Right cardiac atrium (tissue), 5 donors: ENCODE results near the gene STN1. TPM values are rescaled to one million over a fixed set of nuclear protein-coding genes. Genes with fewer than 3 reads are reported as not detected.
"Not testable (repeated sequence)": the region's sequence is repeated elsewhere in the genome, so short reads cannot be mapped to it uniquely, and the experiment has no call there.

Source experiments
- ATAC-seq, 2 donors: fragments of 200-7000 bp; cut with Tn5 transposase; one replicate each; pipeline versions ENCODE4 v1.8.0 to v1.9.1; 2020; ENCODE audit warnings: moderate library complexity in 2 of 2, mild to moderate bottlenecking in 1 of 2
- DNase-seq, 3 donors: peaks; one replicate each; pipeline ENCODE4 v3.0.0-alpha.2; 2020
- H3K27ac ChIP-seq: one replicate; pipeline ENCODE4 v1.5.1; 2013; ENCODE audit warnings: mild to moderate bottlenecking, low read length, control low read depth, moderate library complexity
- H3K27me3 ChIP-seq: one replicate; pipeline ENCODE4 v1.6.1; 2013; ENCODE audit not compliant: control insufficient read depth, insufficient read depth
- H3K4me1 ChIP-seq: one replicate; pipeline ENCODE4 v1.6.1; 2013; ENCODE audit warnings: low read length; ENCODE audit not compliant: control insufficient read depth, insufficient read depth
- H3K4me3 ChIP-seq: one replicate; pipeline ENCODE4 v1.5.1; 2013; ENCODE audit warnings: low read length, control low read depth
- H3K9me3 ChIP-seq: one replicate; pipeline ENCODE4 v1.6.1; 2013; ENCODE audit warnings: low read length; ENCODE audit not compliant: control insufficient read depth
- WGBS: extraction: QIAGEN DNeasy Blood & Tissue Kit; methylation state at CpG from one replicate; pipeline ENCODE4 v1.1.7; 2013; 5-methylcytosine and 5-hydroxymethylcytosine counted together
- intact Hi-C, 4 donors: fragments of 100-400 bp; cut with DNase I; formaldehyde crosslinking; loops; one replicate each; pipeline versions ENCODE4 v1.11.0 to v1.14.0; 2022 to 2023
- polyA plus RNA-seq: library from polyadenylated mRNA; stranded (reverse); fragments of 200-250 nt; gene quantifications from one replicate; pipeline ENCODE4 v1.2.3, GENCODE V29; 2013
- total RNA-seq, 4 donors: library from RNA; stranded (reverse); fragmentation: NEBNext Ultra II Directional; extraction: Animal tissue kit (Norgen Biotek cat#: 25700); gene quantifications; one replicate each; pipeline ENCODE4 v1.2.1, GENCODE V29; 2021
- donor health status: healthy with polysubstance abuse.
- donor health status: DM: no; HTN: yes; CAD: no.
- donor health status: DM: no; HTN: no; CAD: no.
- donor health status: DM: no; HTN: yes; CAD: no; lungs with severe emphysema.
- donor health status: DM: yes; HTN: yes; CAD: no.

Gene STN1
- total and polyA plus RNA-seq, 5 donors = 24.3 to 26.8 (median 25.7) TPM

DNA sequence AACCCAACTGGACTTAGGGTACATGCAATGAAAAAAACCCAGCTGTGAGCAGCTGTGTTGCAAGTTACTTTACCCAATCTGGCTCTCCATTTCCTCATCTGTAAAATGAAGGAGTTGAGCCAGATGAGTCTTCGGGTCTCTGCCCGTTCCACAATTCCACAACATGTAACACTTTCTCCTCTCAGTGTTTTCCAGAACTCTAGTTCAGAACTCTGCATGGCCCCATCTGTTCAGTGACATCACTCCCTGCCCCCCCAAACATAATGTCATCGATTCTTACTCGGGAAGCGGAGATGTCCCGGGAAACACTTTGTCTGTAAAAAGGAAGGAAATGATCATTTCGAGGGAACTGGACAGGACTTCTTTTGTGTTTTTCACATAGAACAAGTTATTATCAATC is 65.1 kb downstream of the STN1 start:
- intact Hi-C loops = loop anchor here in 1 of 4 donors (10.0 kb wide), 1 partner anchor 78 kb away; no protein-coding TSS in a partner anchor
- peak in 1 of 3 donors; percentile 52 for DNase-seq

DNA sequence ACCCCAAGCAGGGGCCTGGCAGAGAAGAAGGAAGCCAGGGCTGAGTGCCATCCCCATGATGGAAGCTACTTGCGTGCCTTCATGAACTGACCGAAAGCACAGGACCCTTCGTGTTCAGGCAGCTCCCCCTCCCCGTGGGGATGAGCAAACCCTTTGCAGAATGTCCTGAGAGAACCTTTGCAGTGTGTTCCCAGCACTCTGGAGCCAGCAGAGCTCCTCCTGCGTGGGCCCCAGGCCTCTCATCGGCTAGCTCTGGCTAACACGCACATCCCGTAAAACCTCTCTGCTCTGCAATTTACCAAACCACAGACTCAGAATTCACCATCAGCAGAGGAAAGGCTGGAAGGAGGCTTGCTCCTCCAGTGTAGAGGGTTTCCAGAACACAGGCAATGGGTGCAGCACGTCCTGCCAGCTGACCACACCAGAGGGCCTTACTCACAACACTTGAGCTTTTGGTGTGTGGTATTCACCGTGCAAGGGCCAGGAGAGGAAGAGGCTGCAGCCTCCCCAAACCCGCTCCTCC is 65.7 kb downstream of the STN1 start:
- DNase-seq (peak; percentile 49 to 75 (median 68)), ATAC-seq (peak; percentile 2 to 11)
- H3K27me3 ChIP-seq = no peaks in the 10 kb centered on the region
- peaks cover 33% of the 10 kb centered on the region for H3K4me1 ChIP-seq
- intact Hi-C loops = loop anchor here in 1 of 4 donors (10.0 kb wide), 1 partner anchor 77 kb away; no protein-coding TSS in a partner anchor
- no peaks in the 10 kb centered on the region for H3K9me3 ChIP-seq
- 38% methylated on average over 11 of the region's 11 CpGs for WGBS
- H3K4me3 ChIP-seq = no peak overlapping the region
- peak overlapping the region; percentile 71 for H3K27ac ChIP-seq

More for the DNA sequence above, 65.1 kb downstream of the STN1 start:
- 33% methylated on average over 7 of the region's 7 CpGs for WGBS
- Histone ChIP-seq H3K27me3 (no peaks in the 10 kb centered on the region), H3K4me1 (peaks cover 33% of the 10 kb centered on the region), H3K4me3 (no peak overlapping the region), H3K27ac (peak overlapping the region; percentile 64), H3K9me3 (no peaks in the 10 kb centered on the region)
- ATAC-seq = peak; percentile 3 to 15

DNA sequence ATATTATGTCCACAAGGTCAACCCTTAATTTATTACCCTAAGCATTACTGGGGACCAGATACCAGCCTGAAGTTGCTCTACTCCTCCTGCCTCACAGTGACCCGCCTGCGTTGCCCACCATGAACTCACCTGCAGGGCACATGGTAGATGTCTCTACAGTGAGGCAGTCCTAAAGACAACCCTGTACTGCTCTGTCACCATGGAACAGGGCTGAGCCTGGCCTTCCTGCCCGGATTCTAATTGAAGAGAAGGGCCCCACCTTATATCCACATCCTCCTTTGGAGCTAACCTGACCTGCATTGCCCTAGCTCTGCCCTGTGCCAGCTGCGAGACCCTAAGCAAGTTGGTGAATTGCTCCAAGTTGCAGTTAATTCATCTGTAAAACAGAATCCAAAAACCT is 66.7 kb downstream of the STN1 start:
- no peaks in the 10 kb centered on the region for H3K27me3 ChIP-seq
- intact Hi-C loops = loop anchor here in 1 of 4 donors (10.0 kb wide), 1 partner anchor 76 kb away; no protein-coding TSS in a partner anchor
- DNase-seq (no peak), ATAC-seq (no peak)
- H3K9me3 ChIP-seq = no peaks in the 10 kb centered on the region
- H3K4me1 ChIP-seq = peaks cover 35% of the 10 kb centered on the region
- WGBS = 84% methylated on average over 4 of the region's 4 CpGs
- H3K27ac ChIP-seq = no peak overlapping the region
- H3K4me3 ChIP-seq = no peak overlapping the region

DNA sequence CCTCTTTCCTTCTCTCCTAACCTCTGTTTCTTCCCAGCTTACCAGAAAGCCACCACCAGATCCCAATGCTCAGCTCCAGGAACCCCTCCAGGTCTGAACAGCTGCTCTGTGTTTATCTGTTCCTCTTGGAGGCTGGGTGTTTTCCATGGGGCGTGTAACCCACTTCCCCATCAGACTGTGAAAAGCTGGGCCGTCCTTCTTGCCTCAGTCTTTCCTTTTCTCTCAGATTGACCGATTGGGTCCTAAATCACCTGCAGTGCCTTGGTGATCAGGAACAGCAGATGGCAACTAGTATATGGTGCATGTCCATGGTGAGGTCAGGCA is 67.5 kb downstream of the STN1 start:
- no peaks in the 10 kb centered on the region for H3K27me3 ChIP-seq
- H3K4me1 ChIP-seq = peaks cover 34% of the 10 kb centered on the region
- DNase-seq (peak in 2 of 3 donors; percentile 39 to 72), ATAC-seq (peak; percentile 4 to 6)
- peak overlapping the region; percentile 7 for H3K27ac ChIP-seq
- H3K9me3 ChIP-seq = no peaks in the 10 kb centered on the region
- WGBS = 48% methylated on average over 3 of the region's 3 CpGs
- intact Hi-C loops = loop anchor here in 1 of 4 donors (10.0 kb wide), 1 partner anchor 76 kb away; no protein-coding TSS in a partner anchor
- no peak overlapping the region for H3K4me3 ChIP-seq

DNA sequence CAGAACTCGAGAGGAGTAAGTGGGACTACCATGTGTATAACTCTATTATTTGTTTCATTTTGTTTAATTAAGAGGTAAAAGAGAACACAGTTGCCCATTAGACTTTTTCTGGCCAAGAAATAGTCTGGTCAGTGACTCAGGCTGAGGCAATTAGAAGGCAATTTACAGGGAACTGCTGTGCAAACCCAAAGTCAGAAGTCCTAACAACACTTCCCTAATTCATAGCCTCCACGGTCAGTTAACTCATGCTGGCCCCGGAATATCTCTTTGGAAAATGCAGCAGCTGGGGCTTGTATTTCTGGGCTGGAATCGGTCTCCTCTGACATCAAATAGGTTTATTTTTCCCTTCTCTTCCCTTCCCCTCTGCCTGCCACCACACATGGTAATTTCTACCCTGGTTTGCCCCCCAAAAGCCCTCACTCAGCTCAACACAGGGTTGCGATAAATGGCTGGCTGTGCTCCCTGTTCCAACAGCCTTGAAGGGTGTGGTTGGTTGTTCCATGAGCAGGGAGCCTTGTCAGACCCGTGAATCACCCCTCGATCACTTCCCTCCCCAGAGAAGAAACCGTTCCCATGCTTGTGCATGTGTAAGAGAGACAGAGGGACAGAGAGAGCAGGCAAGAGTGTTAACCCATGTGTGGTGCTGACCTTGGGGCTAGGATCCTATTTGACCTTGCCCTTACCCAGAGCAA is 68.0 kb downstream of the STN1 start:
- DNase-seq (peak in 2 of 3 donors; percentile 71 to 73), ATAC-seq (peak; percentile 39 to 74)
- Histone ChIP-seq H3K27me3 (no peaks in the 10 kb centered on the region), H3K4me1 (peaks cover 34% of the 10 kb centered on the region), H3K4me3 (no peak overlapping the region), H3K27ac (peak overlapping the region; percentile 66), H3K9me3 (no peaks in the 10 kb centered on the region)
- WGBS = 35% methylated on average over 8 of the region's 8 CpGs
- intact Hi-C loops = loop anchor here in 1 of 4 donors (10.0 kb wide), 1 partner anchor 75 kb away; no protein-coding TSS in a partner anchor

DNA sequence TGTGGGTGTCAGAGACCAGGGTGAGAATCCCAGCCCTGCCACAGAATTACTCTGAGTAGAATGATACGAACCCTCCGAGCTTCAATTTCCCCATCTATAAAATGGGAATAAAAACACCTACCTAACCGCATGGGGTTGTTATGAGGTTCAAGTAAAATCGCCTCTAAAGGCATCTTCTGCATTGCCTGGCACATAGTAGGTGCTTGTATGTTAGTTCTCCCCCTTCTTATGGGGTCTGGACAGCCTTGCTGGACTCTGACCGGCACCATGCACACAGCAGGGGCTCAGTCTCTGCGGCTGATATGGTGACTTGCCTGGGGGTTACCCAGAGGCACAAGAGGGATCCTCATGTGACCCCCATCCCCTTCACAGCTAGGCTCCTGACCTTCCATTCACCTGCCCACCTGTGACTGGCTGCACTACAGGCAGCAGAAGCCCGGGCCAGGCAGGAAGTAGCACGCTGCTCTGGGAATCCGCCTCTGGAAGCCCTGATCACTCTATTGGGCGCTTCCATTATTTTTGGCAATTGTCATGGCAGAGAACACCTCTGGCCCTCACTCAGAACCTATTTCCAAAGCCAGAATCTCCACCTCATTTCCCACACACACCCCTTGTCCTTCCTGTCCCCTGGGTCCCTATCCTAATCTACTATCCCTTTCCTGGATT is 68.6 kb downstream of the STN1 start:
- Histone ChIP-seq H3K4me1 (peaks cover 38% of the 10 kb centered on the region), H3K27me3 (no peaks in the 10 kb centered on the region), H3K27ac (peak overlapping the region; percentile 4), H3K4me3 (no peak overlapping the region), H3K9me3 (no peaks in the 10 kb centered on the region)
- intact Hi-C loops = no loop called here
- peak; percentile 42 to 75 for ATAC-seq
- 77% methylated on average over 10 of the region's 10 CpGs for WGBS
- peak; percentile 38 to 75 (median 67) for DNase-seq

DNA sequence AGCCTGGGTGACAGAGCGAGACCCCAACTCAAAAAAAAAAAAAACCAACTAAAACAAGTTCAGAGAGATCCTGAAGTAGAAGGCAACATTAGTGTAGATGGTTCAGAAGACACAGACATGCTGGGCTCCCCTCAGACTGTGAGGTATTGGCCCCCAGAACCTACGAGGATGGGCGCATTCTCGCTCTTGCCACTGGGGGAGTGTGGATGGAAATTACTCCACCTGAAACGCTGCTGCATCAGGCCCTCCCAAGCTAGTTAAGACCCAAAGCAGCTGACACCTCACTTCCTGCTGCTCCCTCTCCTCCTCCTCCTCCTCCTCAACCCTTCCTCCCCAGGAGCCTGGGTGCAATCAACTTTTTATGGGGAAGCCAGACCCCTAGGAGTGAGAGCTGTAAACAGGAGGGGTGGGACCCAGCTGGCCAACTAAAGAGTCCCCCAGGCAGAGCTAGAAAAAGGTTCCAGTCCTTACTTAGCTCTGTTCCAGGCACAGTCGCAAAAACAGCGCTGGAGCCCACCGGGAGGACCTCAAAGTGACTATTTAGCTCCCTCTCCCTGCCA is 70.0 kb downstream of the STN1 start:
- H3K4me1 ChIP-seq = peaks cover 41% of the 10 kb centered on the region
- WGBS = 80% methylated on average over 8 of the region's 8 CpGs
- no peaks in the 10 kb centered on the region for H3K9me3 ChIP-seq
- H3K27ac ChIP-seq = no peak overlapping the region
- no peak for DNase-seq
- no peak for ATAC-seq
- no peak overlapping the region for H3K4me3 ChIP-seq
- intact Hi-C loops = no loop called here
- H3K27me3 ChIP-seq = no peaks in the 10 kb centered on the region

DNA sequence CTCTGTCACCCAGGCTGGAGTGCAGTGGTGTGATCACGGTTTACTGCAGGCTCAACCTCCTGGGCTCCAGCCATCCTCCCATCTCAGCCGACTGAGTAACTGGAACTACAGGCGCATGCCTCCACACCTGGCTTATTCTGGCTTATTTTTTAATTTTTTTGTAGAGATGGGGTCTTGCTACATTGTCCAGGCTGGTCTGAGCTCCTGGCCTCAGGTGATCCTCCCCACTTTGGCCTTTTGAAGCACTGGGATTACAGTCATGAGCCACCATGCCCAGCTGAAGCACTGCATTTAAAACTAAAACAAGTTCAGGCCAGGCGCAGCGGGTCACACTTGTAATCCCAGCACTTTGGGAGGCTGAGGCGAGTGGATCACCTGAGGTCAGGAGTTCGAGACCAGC is 70.6 kb downstream of the STN1 start:
- WGBS = 94% methylated on average over 7 of the region's 7 CpGs
- intact Hi-C loops = no loop called here

DNA sequence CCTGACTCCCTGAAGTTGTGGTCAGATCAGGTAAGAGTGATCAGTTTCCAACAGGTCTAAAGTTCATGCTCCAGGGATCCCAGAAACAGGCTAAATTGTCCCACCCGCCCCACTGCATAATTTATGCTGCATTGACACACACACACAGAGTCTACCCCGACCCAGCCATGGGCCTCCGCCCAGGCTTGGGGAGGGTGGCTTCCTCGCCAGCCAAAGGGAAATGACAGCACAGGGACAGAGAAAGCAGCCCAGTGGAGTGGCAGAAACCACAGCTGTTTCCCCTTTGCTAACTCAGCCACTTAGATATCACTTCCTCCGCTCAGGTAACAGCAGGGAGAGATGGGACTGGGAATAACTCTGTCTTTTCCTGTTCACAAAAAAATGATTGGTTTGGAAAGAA is 72.0 kb downstream of the STN1 start:
- Histone ChIP-seq H3K4me1 (peaks cover 34% of the 10 kb centered on the region), H3K4me3 (no peak overlapping the region), H3K27me3 (no peaks in the 10 kb centered on the region), H3K27ac (no peak overlapping the region), H3K9me3 (no peaks in the 10 kb centered on the region)
- peak in 1 of 2 donors; percentile 53 for ATAC-seq
- intact Hi-C loops = no loop called here
- peak; percentile 44 to 72 (median 68) for DNase-seq
- WGBS = 52% methylated on average over 5 of the region's 5 CpGs

More for the DNA sequence above, 70.6 kb downstream of the STN1 start:
- Histone ChIP-seq H3K4me1 (peaks cover 39% of the 10 kb centered on the region), H3K4me3 (no peak overlapping the region), H3K9me3 (no peaks in the 10 kb centered on the region), H3K27me3 (no peaks in the 10 kb centered on the region), H3K27ac (no peak overlapping the region)
- DNase-seq = no peak
- no peak for ATAC-seq

DNA sequence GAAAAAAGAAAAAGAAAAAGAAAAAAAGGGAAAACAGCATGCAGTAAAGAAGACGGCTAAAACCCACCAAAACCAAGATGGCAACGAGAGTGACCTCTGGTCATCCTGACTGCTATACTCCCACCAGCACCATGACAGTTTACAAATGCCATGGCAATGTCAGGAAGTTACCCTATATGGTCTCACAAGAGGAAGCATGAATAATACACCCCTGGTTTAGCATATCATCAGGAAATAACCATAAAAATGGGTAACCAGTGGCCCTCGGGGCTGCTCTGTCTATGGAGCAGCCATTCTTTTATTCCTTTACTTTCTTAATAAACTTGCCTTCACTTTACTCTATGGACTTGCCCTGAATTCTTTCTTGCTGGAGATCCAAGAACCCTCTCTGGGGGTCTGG is 72.6 kb downstream of the STN1 start:
- H3K4me3 ChIP-seq, H3K27me3 ChIP-seq, intact Hi-C loops, H3K9me3 ChIP-seq, ATAC-seq, DNase-seq, H3K27ac ChIP-seq: not testable (repeated sequence)
- WGBS = 78% methylated on average over 3 of the region's 3 CpGs
- peaks cover 28% of the 10 kb centered on the region for H3K4me1 ChIP-seq
